Measurements from ENCODE around the gene KRTAP10-8. TPM values are rescaled to one million over a fixed set of nuclear protein-coding genes. Genes with fewer than 3 reads are reported as not detected.
"Not testable (repeated sequence)": the region's sequence is repeated elsewhere in the genome, so short reads cannot be mapped to it uniquely, and the experiment has no call there.

The KRTAP10-8 gene
- total RNA-seq, 6 experiments from 2014 or later = not detected

GRCh38 chr21:44628707-44629391, 17.0 kb downstream of the KRTAP10-8 start:
- H3K27me3 Mint-ChIP-seq (ENCODE audit: insufficient read depth) = peaks cover 3% of the 10 kb centered on the region

DNA sequence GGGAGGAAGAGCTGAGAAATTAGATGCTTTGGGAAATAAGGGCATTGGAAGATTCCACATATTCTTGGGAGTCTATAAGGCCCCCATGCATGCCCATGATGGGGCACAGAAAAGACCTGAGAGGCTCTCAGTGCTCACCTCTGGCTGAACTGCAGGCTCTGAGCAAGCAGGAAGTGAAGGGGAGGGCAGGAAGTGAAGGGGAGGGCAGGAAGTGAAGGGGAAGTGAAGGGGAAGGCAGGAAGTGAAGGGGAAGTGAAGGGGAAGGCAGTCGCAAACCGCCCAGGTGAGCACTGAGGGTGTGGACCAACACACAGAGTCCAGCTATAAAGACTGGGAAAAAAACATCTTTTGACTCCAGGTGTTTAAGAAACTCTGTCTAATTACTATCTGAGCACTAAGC, 18.6 kb downstream of the KRTAP10-8 start:
- DNase-seq = no peak
- Mint-ChIP-seq H3K27me3 (ENCODE audit: insufficient read depth) (peaks cover 3% of the 10 kb centered on the region), H3K27ac (no peak overlapping the region), H3K4me1 (ENCODE audit: low read depth) (no peaks in the 10 kb centered on the region), H3K9me3 (peaks cover 46% of the 10 kb centered on the region), H3K4me3 (no peak overlapping the region), H3K36me3 (ENCODE audit: low read depth) (peaks cover 10% of the 10 kb centered on the region; the same call in 1 of the 2 replicates)
- TF ChIP-seq CTCF (IDR thresholded peaks at IDR 0.05) = no peak

More at GRCh38 chr21:44628707-44629391, 17.0 kb downstream of the KRTAP10-8 start:
- TF ChIP-seq CTCF (IDR thresholded peaks at IDR 0.05) = no peak
- no peak overlapping the region for H3K4me3 Mint-ChIP-seq
- H3K27ac Mint-ChIP-seq = no peak overlapping the region
- peaks cover 58% of the 10 kb centered on the region for H3K9me3 Mint-ChIP-seq
- H3K36me3 Mint-ChIP-seq (ENCODE audit: low read depth) = peaks cover 14% of the 10 kb centered on the region; the same call in 1 of the 2 replicates
- DNase-seq = no peak
- no peaks in the 10 kb centered on the region for H3K4me1 Mint-ChIP-seq (ENCODE audit: low read depth)

GRCh38 chr21:44632067-44632466, 20.2 kb downstream of the KRTAP10-8 start:
- Mint-ChIP-seq H3K27me3 (ENCODE audit: insufficient read depth) (peaks cover 2% of the 10 kb centered on the region), H3K27ac (no peak overlapping the region), H3K4me3 (no peak overlapping the region)

DNA sequence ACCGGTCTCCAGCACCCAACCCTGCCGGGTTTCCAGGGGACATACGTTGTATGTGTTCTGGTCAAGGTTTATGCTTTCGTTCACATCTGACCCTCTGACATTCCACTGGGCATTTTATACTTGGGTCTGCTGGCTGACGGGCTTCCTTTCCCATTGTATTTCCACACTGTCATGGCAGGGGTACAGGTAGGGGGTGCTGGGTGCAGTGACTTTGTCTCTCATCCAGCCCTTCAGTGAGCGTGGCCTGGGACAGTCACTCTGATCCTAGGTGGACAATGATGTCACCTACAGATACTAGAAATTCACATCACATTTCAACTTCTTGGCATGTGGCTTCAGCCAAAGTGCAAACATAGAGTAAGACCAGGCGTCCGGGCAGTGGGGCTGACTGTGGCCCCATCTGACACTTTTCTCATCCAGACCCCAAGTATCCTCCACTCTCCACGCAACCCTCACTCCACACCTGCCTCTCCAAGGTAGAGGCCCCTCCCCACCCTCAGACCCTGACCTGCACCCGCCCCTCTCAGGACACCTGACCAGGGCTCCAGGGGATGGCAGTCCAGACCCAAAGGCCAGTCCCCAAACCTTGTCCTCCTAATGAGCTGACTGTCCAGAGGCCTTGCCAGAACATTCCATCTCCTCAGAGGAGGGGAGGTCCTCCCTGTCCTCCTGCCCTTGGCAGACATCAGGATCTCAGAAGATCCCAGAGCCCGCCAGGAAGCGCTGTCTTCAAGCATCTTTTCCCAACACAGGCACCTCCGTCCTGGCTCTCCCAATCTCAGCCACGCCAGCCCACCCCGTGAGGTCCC, 24.5 kb downstream of the KRTAP10-8 start:
- H3K36me3 Mint-ChIP-seq (ENCODE audit: low read depth) = peaks cover 10% of the 10 kb centered on the region
- H3K27ac Mint-ChIP-seq = no peak overlapping the region
- no peak for TF ChIP-seq CTCF (IDR thresholded peaks at IDR 0.05)
- H3K4me1 Mint-ChIP-seq (ENCODE audit: low read depth) = no peaks in the 10 kb centered on the region
- no peak overlapping the region for H3K4me3 Mint-ChIP-seq
- H3K9me3 Mint-ChIP-seq = peaks cover 34% of the 10 kb centered on the region
- DNase-seq = no peak
- H3K27me3 Mint-ChIP-seq (ENCODE audit: insufficient read depth) = peaks cover 6% of the 10 kb centered on the region

More at GRCh38 chr21:44632067-44632466, 20.2 kb downstream of the KRTAP10-8 start:
- TF ChIP-seq CTCF (IDR thresholded peaks at IDR 0.05) = no peak
- DNase-seq = no peak
- Mint-ChIP-seq H3K36me3 (ENCODE audit: low read depth) (peaks cover 10% of the 10 kb centered on the region; the same call in 1 of the 2 replicates), H3K4me1 (ENCODE audit: low read depth) (no peaks in the 10 kb centered on the region), H3K9me3 (peaks cover 37% of the 10 kb centered on the region)

DNA sequence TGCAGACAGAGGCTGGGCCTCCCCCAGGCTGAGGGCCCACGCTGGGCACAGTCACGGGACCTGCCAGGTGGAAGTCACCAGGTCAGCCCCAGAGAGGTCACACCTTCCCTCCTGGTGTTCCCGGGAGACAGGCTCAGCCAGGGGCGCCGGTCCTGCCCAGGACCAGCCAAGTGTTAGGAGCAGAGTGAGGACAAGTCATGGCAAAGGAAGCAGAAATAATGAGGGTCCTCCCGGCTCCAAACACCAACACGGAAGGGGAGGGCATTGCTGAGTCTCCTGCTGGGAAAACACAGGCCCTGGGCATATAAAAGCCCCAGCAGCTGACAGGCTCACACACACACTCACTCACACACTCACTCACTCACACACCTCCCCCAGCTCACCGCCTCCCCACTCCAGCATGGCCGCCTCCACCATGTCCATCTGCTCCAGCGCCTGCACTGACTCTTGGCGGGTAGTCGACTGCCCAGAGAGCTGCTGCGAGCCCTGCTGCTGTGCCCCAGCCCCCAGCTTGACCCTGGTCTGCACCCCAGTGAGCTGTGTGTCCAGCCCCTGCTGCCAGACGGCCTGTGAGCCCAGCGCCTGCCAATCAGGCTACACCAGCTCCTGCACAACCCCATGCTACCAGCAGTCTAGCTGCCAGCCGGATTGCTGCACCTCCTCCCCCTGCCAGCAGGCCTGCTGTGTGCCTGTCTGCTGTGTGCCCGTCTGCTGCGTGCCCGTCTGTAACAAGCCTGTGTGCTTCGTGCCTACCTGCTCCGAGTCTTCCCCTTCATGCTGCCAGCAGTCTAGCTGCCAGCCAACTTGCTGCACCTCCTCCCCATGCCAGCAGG, 25.4 kb downstream of the KRTAP10-8 start, which contains the start of gene KRTAP10-10:
TSS of gene KRTAP10-10 (plus strand) at position 339 of the 833 bp plus-strand sequence. CDS start at position 401, 62 bp downstream.
- no peak within 1 kb of the TSS for H3K27ac Mint-ChIP-seq
- DNase-seq = no peak
- peaks cover 8% of the 10 kb centered on the region for H3K27me3 Mint-ChIP-seq (ENCODE audit: insufficient read depth)
- peaks cover 5% of the 10 kb centered on the region; the same call in 1 of the 2 replicates for H3K36me3 Mint-ChIP-seq (ENCODE audit: low read depth)
- no peak for TF ChIP-seq CTCF (IDR thresholded peaks at IDR 0.05)
- H3K9me3 Mint-ChIP-seq = peaks cover 29% of the 10 kb centered on the region
- H3K4me3 Mint-ChIP-seq = no peak within 1 kb of the TSS
- H3K4me1 Mint-ChIP-seq (ENCODE audit: low read depth) = no peaks in the 10 kb centered on the region

GRCh38 chr21:44637851-44638348, 26.0 kb downstream of the KRTAP10-8 start:
- H3K36me3 Mint-ChIP-seq (ENCODE audit: low read depth); H3K27me3 Mint-ChIP-seq (ENCODE audit: insufficient read depth); DNase-seq; H3K4me1 Mint-ChIP-seq (ENCODE audit: low read depth); H3K4me3 Mint-ChIP-seq; H3K27ac Mint-ChIP-seq: not testable (repeated sequence)
- H3K9me3 Mint-ChIP-seq = peaks cover 25% of the 10 kb centered on the region; the same call in 1 of the 2 replicates

GRCh38 chr21:44638506-44639330, 26.8 kb downstream of the KRTAP10-8 start:
- H3K27ac Mint-ChIP-seq; H3K27me3 Mint-ChIP-seq (ENCODE audit: insufficient read depth); H3K36me3 Mint-ChIP-seq (ENCODE audit: low read depth); H3K4me1 Mint-ChIP-seq (ENCODE audit: low read depth); H3K4me3 Mint-ChIP-seq; DNase-seq: not testable (repeated sequence)
- H3K9me3 Mint-ChIP-seq = peaks cover 34% of the 10 kb centered on the region
